Measurements from ENCODE around the gene KDM6A. TPM values are rescaled to one million over a fixed set of nuclear protein-coding genes. Genes with fewer than 3 reads are reported as not detected.
"Not testable (repeated sequence)": the region's sequence is repeated elsewhere in the genome, so short reads cannot be mapped to it uniquely, and the experiment has no call there.

Gene KDM6A
- total RNA-seq, 1 experiment from 2014 or later = 21.0 TPM

- DNase-seq (ENCODE audit: low read depth, low spot score) (no peak), ATAC-seq (no peak)
- no peaks in the 10 kb centered on the region for H3K9me3 ChIP-seq (ENCODE audit: control insufficient read depth in 1 of 2, insufficient read depth in 1 of 2, low read depth in 1 of 2, low read length in 2 of 2)
- H3K9me2 ChIP-seq (ENCODE audit: insufficient read depth) = no peaks in the 10 kb centered on the region
- no peaks in the 10 kb centered on the region for H4K20me1 ChIP-seq (ENCODE audit: insufficient read depth)
- H3K9ac ChIP-seq (ENCODE audit: low read length) = no peak overlapping the region
- no peak overlapping the region for H3K4me3 ChIP-seq (replicated peaks in 1 of 2; ENCODE audit: low read depth in 1 of 2, low read length in 2 of 2)
- ChIA-PET RAD21 (ENCODE audit: low non-redundant PET in 1 of 2, low total read pairs in 2 of 2, uncharacterized antibody in 2 of 2, unreplicated experiment in 2 of 2) (no interaction called here), POLR2A (no interaction called here), CTCF (no interaction called here)
- intact Hi-C loops (cut with micrococcal nuclease) = no loop called here
- no peaks in the 10 kb centered on the region for H3K27me3 ChIP-seq (ENCODE audit: insufficient read depth, low read length)
- H3K27ac ChIP-seq (ENCODE audit: low read depth, low read length) = no peak overlapping the region
- no peaks in the 10 kb centered on the region for H3K4me1 ChIP-seq (ENCODE audit: control insufficient read depth in 1 of 2, insufficient read depth in 2 of 2, low read length in 2 of 2)
- no peaks in the 10 kb centered on the region for H3K79me2 ChIP-seq (ENCODE audit: insufficient read depth, low read length)
- no peak for TF ChIP-seq JUND (IDR thresholded peaks at IDR 0.05)
- TF ChIP-seq EZH2 (IDR thresholded peaks at IDR 0.05) = no peak
- TF ChIP-seq EGR1 (IDR thresholded peaks at IDR 0.05; ENCODE audit: low read depth) = no peak
- TF ChIP-seq POLR2A (IDR thresholded peaks at IDR 0.05; ENCODE audit: borderline replicate concordance, extremely low read depth, insufficient read depth, insufficient read length) = no peak
- TF ChIP-seq FOSL1 (IDR thresholded peaks at IDR 0.05; ENCODE audit: low read depth) = no peak
- TF ChIP-seq, protein P1, sequence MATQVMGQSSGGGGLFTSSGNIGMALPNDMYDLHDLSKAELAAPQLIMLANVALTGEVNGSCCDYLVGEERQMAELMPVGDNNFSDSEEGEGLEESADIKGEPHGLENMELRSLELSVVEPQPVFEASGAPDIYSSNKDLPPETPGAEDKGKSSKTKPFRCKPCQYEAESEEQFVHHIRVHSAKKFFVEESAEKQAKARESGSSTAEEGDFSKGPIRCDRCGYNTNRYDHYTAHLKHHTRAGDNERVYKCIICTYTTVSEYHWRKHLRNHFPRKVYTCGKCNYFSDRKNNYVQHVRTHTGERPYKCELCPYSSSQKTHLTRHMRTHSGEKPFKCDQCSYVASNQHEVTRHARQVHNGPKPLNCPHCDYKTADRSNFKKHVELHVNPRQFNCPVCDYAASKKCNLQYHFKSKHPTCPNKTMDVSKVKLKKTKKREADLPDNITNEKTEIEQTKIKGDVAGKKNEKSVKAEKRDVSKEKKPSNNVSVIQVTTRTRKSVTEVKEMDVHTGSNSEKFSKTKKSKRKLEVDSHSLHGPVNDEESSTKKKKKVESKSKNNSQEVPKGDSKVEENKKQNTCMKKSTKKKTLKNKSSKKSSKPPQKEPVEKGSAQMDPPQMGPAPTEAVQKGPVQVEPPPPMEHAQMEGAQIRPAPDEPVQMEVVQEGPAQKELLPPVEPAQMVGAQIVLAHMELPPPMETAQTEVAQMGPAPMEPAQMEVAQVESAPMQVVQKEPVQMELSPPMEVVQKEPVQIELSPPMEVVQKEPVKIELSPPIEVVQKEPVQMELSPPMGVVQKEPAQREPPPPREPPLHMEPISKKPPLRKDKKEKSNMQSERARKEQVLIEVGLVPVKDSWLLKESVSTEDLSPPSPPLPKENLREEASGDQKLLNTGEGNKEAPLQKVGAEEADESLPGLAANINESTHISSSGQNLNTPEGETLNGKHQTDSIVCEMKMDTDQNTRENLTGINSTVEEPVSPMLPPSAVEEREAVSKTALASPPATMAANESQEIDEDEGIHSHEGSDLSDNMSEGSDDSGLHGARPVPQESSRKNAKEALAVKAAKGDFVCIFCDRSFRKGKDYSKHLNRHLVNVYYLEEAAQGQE (IDR thresholded peaks at IDR 0.05; ENCODE audit: low read depth) = no peak
- TF ChIP-seq CEBPB (IDR thresholded peaks at IDR 0.05; ENCODE audit: low read depth) = no peak
- TF ChIP-seq, protein P2, sequence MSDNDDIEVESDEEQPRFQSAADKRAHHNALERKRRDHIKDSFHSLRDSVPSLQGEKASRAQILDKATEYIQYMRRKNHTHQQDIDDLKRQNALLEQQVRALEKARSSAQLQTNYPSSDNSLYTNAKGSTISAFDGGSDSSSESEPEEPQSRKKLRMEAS (IDR thresholded peaks at IDR 0.05) = no peak
- no peak for TF ChIP-seq ZNF274 (IDR thresholded peaks at IDR 0.05; ENCODE audit: low read depth, low read length)
- BruUV-seq (replicated peaks) = no TSS peak
- no peak overlapping the region for H3K4me2 ChIP-seq (ENCODE audit: low read length)
- H2AFZ ChIP-seq (ENCODE audit: low read depth, low read length, poor library complexity, severe bottlenecking) = no peak overlapping the region
- peaks cover 0 to 3% of the 10 kb centered on the region in 2 experiments; a peak in 1 of 4 replicates for H3K36me3 ChIP-seq (ENCODE audit: control insufficient read depth in 1 of 2, insufficient read depth in 2 of 2, low read length in 2 of 2)
Measured at GRCh38 chrX:45056428-45057145, 183.6 kb downstream of the KDM6A start.

- H2AFZ ChIP-seq (ENCODE audit: low read depth, low read length, poor library complexity, severe bottlenecking); POLR2A ChIA-PET; RAD21 ChIA-PET (ENCODE audit: low non-redundant PET in 1 of 2, low total read pairs in 2 of 2, uncharacterized antibody in 2 of 2, unreplicated experiment in 2 of 2); H3K27me3 ChIP-seq (ENCODE audit: insufficient read depth, low read length); H3K27ac ChIP-seq (ENCODE audit: low read depth, low read length); H3K9ac ChIP-seq (ENCODE audit: low read length); DNase-seq (ENCODE audit: low read depth, low spot score); BruUV-seq (replicated peaks); H3K9me2 ChIP-seq (ENCODE audit: insufficient read depth); H4K20me1 ChIP-seq (ENCODE audit: insufficient read depth); H3K4me3 ChIP-seq (replicated peaks in 1 of 2; ENCODE audit: low read depth in 1 of 2, low read length in 2 of 2); H3K79me2 ChIP-seq (ENCODE audit: insufficient read depth, low read length); intact Hi-C loops (cut with micrococcal nuclease); H3K9me3 ChIP-seq (ENCODE audit: control insufficient read depth in 1 of 2, insufficient read depth in 1 of 2, low read depth in 1 of 2, low read length in 2 of 2); H3K4me1 ChIP-seq (ENCODE audit: control insufficient read depth in 1 of 2, insufficient read depth in 2 of 2, low read length in 2 of 2); H3K4me2 ChIP-seq (ENCODE audit: low read length); ATAC-seq: not testable (repeated sequence)
- peaks cover 0 to 10% of the 10 kb centered on the region in 2 experiments; a peak in 2 of 4 replicates for H3K36me3 ChIP-seq (ENCODE audit: control insufficient read depth in 1 of 2, insufficient read depth in 2 of 2, low read length in 2 of 2)
- CTCF ChIA-PET = interaction anchor here (1.8 kb wide), 1 partner anchor 10 kb away, joined by 6 read pairs; no protein-coding TSS in a partner anchor
Measured at GRCh38 chrX:45059906-45060305, 186.9 kb downstream of the KDM6A start.

Data from HCT116 (cell line).